Measurements from ENCODE around the gene SH3RF3. TPM values are rescaled to one million over a fixed set of nuclear protein-coding genes. Genes with fewer than 3 reads are reported as not detected.
"Not testable (repeated sequence)": the region's sequence is repeated elsewhere in the genome, so short reads cannot be mapped to it uniquely, and the experiment has no call there.

SH3RF3 gene
- total RNA-seq, 2 experiments from 2014 or later = 1.9 to 2.3 TPM

DNA sequence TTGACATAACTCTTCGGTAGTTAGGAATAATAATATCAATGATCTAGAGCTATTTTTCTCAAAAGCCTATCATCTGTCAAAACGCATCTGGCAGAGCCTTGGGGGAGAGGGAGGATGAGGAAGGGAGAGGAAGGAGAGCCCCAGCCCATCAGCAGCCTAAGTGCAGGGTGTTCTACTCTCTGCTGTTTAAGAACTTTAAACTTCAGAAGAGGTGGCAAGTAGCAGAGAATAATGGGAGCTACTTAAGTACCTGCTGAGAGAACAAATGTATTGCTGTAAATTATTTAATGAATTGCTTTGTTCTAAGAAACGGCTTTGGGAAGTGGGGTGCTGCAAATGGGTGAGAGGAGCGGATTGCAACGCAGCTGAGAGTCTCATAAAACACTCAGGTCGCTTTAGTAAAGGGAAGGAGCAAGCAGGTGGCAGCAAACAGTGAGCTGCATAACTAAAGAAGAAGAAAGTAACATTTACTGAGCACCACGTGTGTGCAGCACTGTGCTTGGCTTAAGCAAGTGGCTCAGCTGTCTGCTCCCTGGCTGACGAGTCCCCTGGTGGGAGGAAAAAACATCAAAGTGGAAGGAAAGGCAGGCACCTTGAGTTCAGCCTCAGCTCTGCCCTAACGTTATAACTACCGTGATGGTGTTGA is 26.3 kb upstream of the SH3RF3 start:
- H3K4me1 Mint-ChIP-seq (ENCODE audit: low read depth) = peaks cover 12% of the 10 kb centered on the region
- DNase-seq (peak; percentile 14), ATAC-seq (peak; percentile 53)
- no peak overlapping the region for H3K27ac Mint-ChIP-seq
- H3K36me3 Mint-ChIP-seq (ENCODE audit: low read depth) = no peaks in the 10 kb centered on the region
- TF ChIP-seq, protein P1, sequence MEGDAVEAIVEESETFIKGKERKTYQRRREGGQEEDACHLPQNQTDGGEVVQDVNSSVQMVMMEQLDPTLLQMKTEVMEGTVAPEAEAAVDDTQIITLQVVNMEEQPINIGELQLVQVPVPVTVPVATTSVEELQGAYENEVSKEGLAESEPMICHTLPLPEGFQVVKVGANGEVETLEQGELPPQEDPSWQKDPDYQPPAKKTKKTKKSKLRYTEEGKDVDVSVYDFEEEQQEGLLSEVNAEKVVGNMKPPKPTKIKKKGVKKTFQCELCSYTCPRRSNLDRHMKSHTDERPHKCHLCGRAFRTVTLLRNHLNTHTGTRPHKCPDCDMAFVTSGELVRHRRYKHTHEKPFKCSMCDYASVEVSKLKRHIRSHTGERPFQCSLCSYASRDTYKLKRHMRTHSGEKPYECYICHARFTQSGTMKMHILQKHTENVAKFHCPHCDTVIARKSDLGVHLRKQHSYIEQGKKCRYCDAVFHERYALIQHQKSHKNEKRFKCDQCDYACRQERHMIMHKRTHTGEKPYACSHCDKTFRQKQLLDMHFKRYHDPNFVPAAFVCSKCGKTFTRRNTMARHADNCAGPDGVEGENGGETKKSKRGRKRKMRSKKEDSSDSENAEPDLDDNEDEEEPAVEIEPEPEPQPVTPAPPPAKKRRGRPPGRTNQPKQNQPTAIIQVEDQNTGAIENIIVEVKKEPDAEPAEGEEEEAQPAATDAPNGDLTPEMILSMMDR (IDR thresholded peaks at IDR 0.05) = no peak
- no peaks in the 10 kb centered on the region for H3K9me3 Mint-ChIP-seq
- no peak overlapping the region for H3K4me3 Mint-ChIP-seq
- H3K27me3 Mint-ChIP-seq = no peaks in the 10 kb centered on the region
- intact Hi-C loops (cut with micrococcal nuclease) = no loop called here
- ChIA-PET CTCF (interaction anchor here (0.6 to 1.8 kb wide), 5 partner anchors 12 to 173 kb away, joined by 3 to 6 read pairs (median 4); no protein-coding TSS in a partner anchor), POLR2A (no interaction called here)

- no peak overlapping the region for H3K4me3 Mint-ChIP-seq
- DNase-seq (no peak), ATAC-seq (no peak)
- ChIA-PET CTCF (no interaction called here), POLR2A (interaction anchor here (0.6 kb wide), 1 partner anchor 74 kb away, joined by 4 read pairs; no protein-coding TSS in a partner anchor)
- no peaks in the 10 kb centered on the region for H3K9me3 Mint-ChIP-seq
- intact Hi-C loops (cut with micrococcal nuclease) = no loop called here
- H3K27ac Mint-ChIP-seq = no peak overlapping the region
- TF ChIP-seq, protein P1 (IDR thresholded peaks at IDR 0.05) = no peak
- peaks cover 12% of the 10 kb centered on the region for H3K4me1 Mint-ChIP-seq (ENCODE audit: low read depth)
- H3K36me3 Mint-ChIP-seq (ENCODE audit: low read depth) = no peaks in the 10 kb centered on the region
- no peaks in the 10 kb centered on the region for H3K27me3 Mint-ChIP-seq
Observed at GRCh38 chr2:109105113-109105512, 23.9 kb upstream of the SH3RF3 start.

- Mint-ChIP-seq H3K4me3 (no peak overlapping the region), H3K4me1 (ENCODE audit: low read depth) (no peaks in the 10 kb centered on the region), H3K36me3 (ENCODE audit: low read depth) (no peaks in the 10 kb centered on the region), H3K27me3 (no peaks in the 10 kb centered on the region), H3K9me3 (no peaks in the 10 kb centered on the region), H3K27ac (no peak overlapping the region)
- DNase-seq (no peak), ATAC-seq (no peak)
- intact Hi-C loops (cut with micrococcal nuclease) = no loop called here
- TF ChIP-seq, protein P1 (IDR thresholded peaks at IDR 0.05) = no peak
- POLR2A ChIA-PET = no interaction called here
- CTCF ChIA-PET = interaction anchor here (0.9 kb wide), 1 partner anchor 401 kb away, joined by 3 read pairs; no protein-coding TSS in a partner anchor
Observed at GRCh38 chr2:109108740-109109139, 20.3 kb upstream of the SH3RF3 start.

DNA sequence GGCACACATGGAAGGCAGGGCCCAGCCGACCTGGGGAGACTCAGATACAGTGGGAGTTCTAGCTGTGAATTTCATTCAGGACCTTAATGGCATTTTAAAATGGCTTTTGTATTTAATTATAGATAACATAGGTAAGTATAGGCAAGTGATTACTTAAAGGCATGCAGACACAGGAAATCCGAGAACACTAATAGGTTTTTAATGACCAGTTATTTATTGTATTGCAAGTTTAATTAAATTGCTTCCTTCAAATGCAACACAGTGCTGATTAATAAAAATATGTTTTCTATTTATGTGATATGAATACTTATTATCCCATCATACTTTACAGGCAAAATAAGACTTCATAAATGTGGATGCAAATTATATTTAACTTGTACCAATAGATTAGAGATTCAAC is 19.7 kb upstream of the SH3RF3 start:
- Mint-ChIP-seq H3K9me3 (no peaks in the 10 kb centered on the region), H3K27me3 (no peaks in the 10 kb centered on the region), H3K4me1 (ENCODE audit: low read depth) (no peaks in the 10 kb centered on the region), H3K27ac (no peak overlapping the region), H3K36me3 (ENCODE audit: low read depth) (no peaks in the 10 kb centered on the region), H3K4me3 (no peak overlapping the region)
- ChIA-PET CTCF (no interaction called here), POLR2A (no interaction called here)
- TF ChIP-seq, protein P1 (IDR thresholded peaks at IDR 0.05) = no peak
- DNase-seq (no peak), ATAC-seq (no peak)
- intact Hi-C loops (cut with micrococcal nuclease) = no loop called here

DNA sequence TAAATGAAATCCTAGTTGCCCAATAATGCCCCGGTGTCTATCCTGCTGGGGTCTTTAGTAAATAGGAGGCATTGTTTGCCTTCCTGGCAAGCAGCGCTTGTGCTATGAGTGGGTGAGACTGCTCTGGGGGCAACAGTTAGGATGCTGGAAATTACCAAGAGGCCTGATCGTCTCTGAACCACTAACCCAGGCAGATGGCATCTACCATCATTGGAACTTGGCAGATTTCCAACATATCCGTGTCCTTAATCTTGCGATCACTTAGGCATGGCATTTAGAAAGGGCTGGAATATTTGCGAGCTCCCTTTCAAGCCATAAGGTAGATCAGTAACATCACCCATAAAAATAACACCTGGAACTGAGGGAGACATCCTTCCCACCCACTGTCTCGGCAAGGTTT is 18.8 kb upstream of the SH3RF3 start:
- Mint-ChIP-seq H3K4me1 (ENCODE audit: low read depth) (no peaks in the 10 kb centered on the region), H3K36me3 (ENCODE audit: low read depth) (no peaks in the 10 kb centered on the region), H3K27ac (no peak overlapping the region), H3K27me3 (no peaks in the 10 kb centered on the region), H3K4me3 (no peak overlapping the region), H3K9me3 (peaks cover 3% of the 10 kb centered on the region)
- DNase-seq (no peak), ATAC-seq (no peak)
- CTCF ChIA-PET = no interaction called here
- TF ChIP-seq, protein P1 (IDR thresholded peaks at IDR 0.05) = no peak
- intact Hi-C loops (cut with micrococcal nuclease) = no loop called here
- POLR2A ChIA-PET = no interaction called here

- H3K4me1 Mint-ChIP-seq (ENCODE audit: low read depth); POLR2A ChIA-PET; H3K27me3 Mint-ChIP-seq; H3K36me3 Mint-ChIP-seq (ENCODE audit: low read depth); DNase-seq; intact Hi-C loops (cut with micrococcal nuclease); H3K9me3 Mint-ChIP-seq; H3K4me3 Mint-ChIP-seq; CTCF ChIA-PET; H3K27ac Mint-ChIP-seq; ATAC-seq: not testable (repeated sequence)
Observed at GRCh38 chr2:109117181-109117580, 11.8 kb upstream of the SH3RF3 start.

Data from activated CD8-positive, alpha-beta T cell treated with anti-CD3 and anti-CD28 coated beads for 36 hours (primary cell).